Lower leg skin (tissue), 4 donors: ENCODE measurements around the gene FGF11. TPM values are rescaled to one million over a fixed set of nuclear protein-coding genes. Genes with fewer than 3 reads are reported as not detected.

ENCODE experiments used
- DNase-seq, 2 donors: peaks; one replicate each; pipeline ENCODE4 v3.0.0-alpha.2; 2019; ENCODE audit warnings: low spot score in 2 of 2
- H3K4me3 ChIP-seq: fragments of 200-600 bp; sonication (generic); 2 replicates; pipeline ENCODE4 v1.5.1; 2017; ENCODE audit warnings: mild to moderate bottlenecking, low read depth; ENCODE audit not compliant: poor library complexity, severe bottlenecking
- CTCF ChIP-seq, 3 donors: fragments of 450-650 bp; IDR thresholded peaks; one replicate each; pipeline ENCODE4 v1.5.1; 2016; ENCODE audit warnings: antibody characterized with exemption in 3 of 3, mild to moderate bottlenecking in 3 of 3, moderate library complexity in 2 of 3
- POLR2A ChIP-seq, 2 donors: fragments of 450-650 bp; IDR thresholded peaks; one replicate each; pipeline ENCODE4 v1.6.1; 2016 to 2017; ENCODE audit warnings: antibody characterized with exemption in 2 of 2, mild to moderate bottlenecking in 1 of 2, moderate library complexity in 1 of 2
- WGBS, 2 donors: methylation state at CpG; one replicate each; pipeline ENCODE4 v1.1.5; 2018; 5-methylcytosine and 5-hydroxymethylcytosine counted together
- intact Hi-C: fragments of 100-400 bp; cut with DNase I; formaldehyde crosslinking; loops from one replicate; pipeline ENCODE4 v1.15.0; 2023; ENCODE audit warnings: low total_unique reads
- total RNA-seq, 4 donors: library from RNA; depleted of rRNA; stranded (reverse); fragments of >200 nt; gene quantifications; one replicate each; pipeline ENCODE4 v1.1.0, GENCODE V29; 2016

The FGF11 gene
- total RNA-seq, 4 donors from 2014 or later = 12.5 to 15.0 (median 13.9) TPM

- WGBS, 2 donors = 76 to 81% methylated on average over 6 of the region's 6 CpGs
Observed at GRCh38 chr17:7416323-7416722, 23.0 kb upstream of the FGF11 start.

GRCh38 chr17:7417056-7417655 lies 22.2 kb upstream of the FGF11 start:
- WGBS, 2 donors = 93 to 95% methylated on average over 46 to 54 of the region's 54 CpGs
- no peak overlapping the region for H3K4me3 ChIP-seq
- TF ChIP-seq POLR2A (IDR thresholded peaks at IDR 0.05) (no peak), CTCF (IDR thresholded peaks at IDR 0.05) (no peak)
- intact Hi-C loops = no loop called here
- no peak for DNase-seq

More at GRCh38 chr17:7416323-7416722, 23.0 kb upstream of the FGF11 start:
- intact Hi-C loops = no loop called here
- no peak overlapping the region for H3K4me3 ChIP-seq
- DNase-seq = no peak
- no peak for TF ChIP-seq CTCF (IDR thresholded peaks at IDR 0.05)
- TF ChIP-seq POLR2A (IDR thresholded peaks at IDR 0.05) = no peak

GRCh38 chr17:7418472-7419152 lies 20.7 kb upstream of the FGF11 start:
- WGBS, 2 donors = 71 to 72% methylated on average over 13 to 18 of the region's 18 CpGs
- TF ChIP-seq POLR2A (IDR thresholded peaks at IDR 0.05) = no peak
- TF ChIP-seq CTCF (IDR thresholded peaks at IDR 0.05) = no peak
- H3K4me3 ChIP-seq = no peak overlapping the region
- intact Hi-C loops = no loop called here
- no peak for DNase-seq

- no peak for TF ChIP-seq CTCF (IDR thresholded peaks at IDR 0.05)
- no peak for TF ChIP-seq POLR2A (IDR thresholded peaks at IDR 0.05)
- DNase-seq = no peak
- WGBS, 2 donors = 74 to 85% methylated on average over 9 to 17 of the region's 17 CpGs
- H3K4me3 ChIP-seq = no peak within 1 kb of the TSS
- intact Hi-C loops = loop anchor here (10.0 kb wide), 1 partner anchor 55 kb away; no protein-coding TSS in a partner anchor
Observed at GRCh38 chr17:7419819-7420610, 19.3 kb upstream of the FGF11 start, which contains the start of gene SPEM1. SPEM1 (plus strand) TSS chr17:7420324; CDS start chr17:7420385, 61 bp downstream.

- DNase-seq = no peak
- TF ChIP-seq CTCF (IDR thresholded peaks at IDR 0.05) (no peak), POLR2A (IDR thresholded peaks at IDR 0.05) (no peak)
- no peak overlapping the region for H3K4me3 ChIP-seq
- intact Hi-C loops = loop anchor here (10.0 kb wide), 1 partner anchor 56 kb away; no protein-coding TSS in a partner anchor
- WGBS, 2 donors = 93 to 95% methylated on average over 16 of the region's 16 CpGs
Observed at GRCh38 chr17:7421186-7421585, 18.1 kb upstream of the FGF11 start.
